HG03159 (cell line): ENCODE results near the gene OXCT2.

Experiments used
- ATAC-seq: cut with Tn5 transposase; IDR thresholded peaks from one replicate; pipeline ENCODE4 v1.9.1; 2021; ENCODE audit warnings: mild to moderate bottlenecking, moderate library complexity; ENCODE audit not compliant: unreplicated experiment

OXCT2 gene

DNA sequence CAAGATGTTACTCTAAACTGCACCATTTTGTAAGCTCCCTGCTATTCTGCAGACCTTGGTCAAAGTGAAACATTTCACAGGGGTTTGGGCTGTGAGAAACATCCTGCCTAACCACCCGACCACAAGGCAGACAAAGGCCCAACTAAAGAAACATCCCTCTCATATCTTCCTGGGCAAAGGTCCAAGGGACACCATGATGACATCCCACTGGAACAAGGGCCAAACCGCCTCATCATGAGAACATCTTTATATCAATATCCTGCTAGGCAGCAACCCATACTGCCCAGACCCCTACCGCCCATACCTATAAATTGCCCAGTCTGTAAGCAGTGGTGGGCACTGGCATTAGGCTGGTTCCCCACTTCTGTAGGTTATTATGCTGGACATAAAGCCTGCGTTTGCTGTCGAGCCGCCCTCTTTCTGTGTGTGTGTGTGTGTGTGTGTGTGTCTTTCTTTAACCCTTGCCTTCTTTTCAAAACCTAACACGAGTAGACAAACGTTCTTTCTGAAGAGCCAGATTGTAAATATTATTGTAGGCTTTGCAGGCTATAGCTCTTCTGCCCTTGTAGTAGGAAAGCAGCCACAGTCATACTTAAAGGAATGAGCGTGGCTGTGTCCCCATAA, 33.5 kb downstream of the OXCT2 start:
- ATAC-seq, result no peak

DNA sequence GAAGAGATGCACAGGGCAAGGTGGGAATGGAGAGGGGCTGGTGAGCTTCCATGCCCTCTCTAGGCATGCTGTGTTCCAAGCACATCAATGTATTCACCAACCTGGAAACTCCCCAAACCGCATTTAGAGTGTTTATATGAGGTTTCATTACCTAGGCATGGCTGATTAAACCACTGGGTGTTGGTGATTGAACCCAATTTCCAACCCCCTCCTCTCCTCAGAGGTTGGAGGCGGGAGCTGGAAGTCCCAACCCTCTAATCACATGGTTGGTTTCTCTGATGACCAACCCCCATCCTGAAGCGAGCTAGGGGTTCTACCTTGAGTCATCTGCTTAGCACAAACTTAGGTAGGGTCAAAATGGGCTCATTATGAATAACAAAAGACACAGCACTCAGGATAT, 35.4 kb downstream of the OXCT2 start:
- no peak for ATAC-seq

DNA sequence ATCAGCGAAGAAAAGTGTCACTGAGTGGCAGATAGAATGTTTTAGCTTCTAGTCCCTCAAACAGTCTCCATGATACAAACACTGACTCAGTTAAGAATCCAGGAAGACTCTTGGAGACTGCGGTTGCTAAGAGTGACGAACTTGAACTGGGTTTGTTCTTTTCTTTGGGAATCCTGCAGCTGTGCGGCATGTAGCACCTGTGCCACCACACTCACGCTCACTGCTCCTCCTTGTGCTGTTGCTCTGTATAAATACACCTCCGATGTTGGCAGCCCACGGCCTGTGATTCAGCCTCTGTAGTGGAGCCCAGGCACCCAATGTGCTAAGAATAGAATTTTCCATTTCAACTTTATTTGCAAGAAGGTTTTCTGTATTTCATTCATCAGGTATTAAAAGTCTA, 38.0 kb downstream of the OXCT2 start:
- no peak for ATAC-seq

DNA sequence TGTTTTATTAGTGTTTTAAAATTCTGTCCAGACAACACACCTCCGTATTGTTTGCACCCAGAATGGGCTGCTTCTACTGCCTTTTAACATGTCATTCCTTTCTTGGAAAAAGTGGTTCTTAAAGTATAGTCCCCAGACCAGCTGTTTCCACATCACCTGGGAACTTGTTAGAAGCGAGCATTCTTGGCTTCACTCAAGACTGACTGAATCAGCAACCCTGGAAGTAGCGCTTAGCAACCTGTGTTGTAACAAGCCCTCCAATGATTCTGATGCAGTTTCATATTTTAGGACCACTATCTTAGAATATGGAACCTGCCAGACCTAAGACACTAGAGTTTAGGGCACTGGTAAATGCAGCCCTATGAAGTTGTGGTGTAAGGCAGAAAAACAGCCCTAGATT, 38.4 kb downstream of the OXCT2 start:
- no peak for ATAC-seq

DNA sequence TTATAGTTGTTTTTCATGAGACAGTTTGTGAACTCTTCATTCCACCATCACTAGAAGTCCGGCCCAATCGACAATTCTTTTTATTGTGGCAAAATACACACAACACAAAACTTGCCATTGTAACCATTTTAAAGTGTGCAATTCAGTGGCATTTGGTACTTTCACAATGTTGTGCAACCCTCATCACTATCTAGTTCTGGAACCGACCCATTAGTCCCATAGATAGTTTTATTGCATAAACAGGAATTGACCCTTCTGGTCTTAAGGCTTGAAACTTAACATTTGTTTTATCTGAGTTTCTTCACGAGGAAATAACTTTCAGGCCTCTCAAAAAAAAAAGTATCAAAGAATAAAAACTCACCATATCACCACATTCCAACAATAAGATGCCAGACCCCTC, 41.3 kb downstream of the OXCT2 start:
- ATAC-seq, result no peak

DNA sequence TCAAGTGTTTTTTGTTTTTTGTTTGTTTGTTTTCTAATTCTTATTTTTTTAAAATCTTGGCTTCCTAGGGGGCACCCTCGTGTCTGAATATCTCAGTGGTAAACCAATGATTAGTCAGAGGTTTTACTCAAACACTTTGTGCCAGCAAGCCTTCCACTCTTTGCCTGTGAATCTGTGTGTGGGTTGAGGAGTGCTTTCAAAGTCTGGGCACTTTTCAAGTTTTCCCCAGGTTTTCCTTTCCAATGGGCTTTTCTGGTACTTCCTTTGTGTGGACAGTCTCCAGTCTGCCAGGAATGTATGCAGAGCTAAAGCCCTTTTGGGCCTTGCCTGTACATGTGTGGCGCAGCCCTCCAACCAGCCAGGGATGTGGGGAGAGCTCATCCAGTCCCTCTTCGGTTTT, 42.1 kb downstream of the OXCT2 start:
- no peak for ATAC-seq

DNA sequence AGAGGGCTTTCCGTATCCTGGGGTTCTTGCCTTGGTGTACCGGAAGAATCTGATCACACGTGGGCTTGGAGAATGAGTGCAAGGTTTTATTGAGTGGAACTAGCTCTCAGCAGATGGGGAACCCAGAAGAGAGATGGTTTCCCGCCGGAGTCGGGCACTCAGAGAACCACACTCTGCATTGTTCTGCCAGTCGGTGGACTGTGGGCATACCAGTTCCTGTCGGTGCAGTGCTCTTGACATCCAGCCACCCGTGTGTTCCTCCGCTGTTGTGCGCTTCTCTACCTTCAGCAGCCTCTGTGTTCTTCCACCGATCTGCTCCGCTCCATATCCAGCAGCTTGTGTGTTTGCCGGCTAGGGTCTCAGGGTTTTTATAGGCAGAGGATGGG, 43.2 kb downstream of the OXCT2 start:
- ATAC-seq, result no peak

DNA sequence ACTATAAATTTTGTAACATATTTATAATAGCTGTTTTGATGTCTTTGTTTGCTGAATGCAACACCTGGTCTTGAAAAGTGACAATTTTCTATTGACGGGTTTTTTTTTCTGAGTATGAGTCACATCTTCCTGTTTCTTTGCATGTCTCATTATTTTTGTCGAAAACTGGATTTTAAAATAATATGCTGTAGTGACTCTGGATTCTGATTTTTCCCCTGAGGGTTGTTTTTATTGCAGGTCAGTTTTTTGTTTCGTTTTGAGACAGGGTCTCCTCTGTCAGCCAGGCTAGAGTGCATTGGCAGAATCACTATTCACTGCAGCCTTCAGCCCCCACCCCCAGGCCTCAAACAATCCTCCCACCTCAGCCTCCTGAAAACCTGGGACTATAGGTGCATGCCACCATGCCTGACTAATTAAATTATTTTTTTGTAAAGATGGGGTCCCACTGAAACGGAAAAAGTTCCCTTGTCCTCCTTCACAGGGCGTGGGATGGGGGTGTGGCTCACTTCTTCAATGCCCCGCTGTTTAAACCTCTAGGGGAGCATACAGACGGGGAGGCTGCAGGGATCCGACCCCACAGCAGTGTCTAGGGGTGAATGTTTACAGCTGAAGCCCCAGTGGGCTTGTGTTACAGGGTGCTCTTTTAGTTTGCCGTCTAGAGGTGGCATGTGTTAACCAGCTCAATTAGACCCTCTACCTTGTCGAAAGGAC, 43.8 kb downstream of the OXCT2 start:
- no peak for ATAC-seq

DNA sequence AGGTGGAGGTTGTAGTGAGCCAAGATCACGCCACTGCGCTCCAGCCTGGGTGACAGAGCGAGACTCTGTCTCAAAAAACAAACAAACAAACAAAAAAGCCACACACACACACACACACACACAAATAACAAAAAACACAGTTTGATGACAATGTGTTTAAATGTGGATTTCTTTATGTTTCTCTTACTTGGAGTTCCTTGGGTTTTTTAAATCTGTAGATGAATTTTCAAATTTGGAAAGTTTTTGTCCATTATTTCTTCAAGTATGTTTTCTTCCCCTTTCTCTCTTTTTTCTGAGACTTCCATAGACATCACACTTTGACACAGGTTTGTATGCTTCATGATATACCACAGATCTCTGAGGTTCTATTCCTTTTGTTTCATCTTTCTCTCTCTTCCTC, 44.5 kb downstream of the OXCT2 start:
- no peak for ATAC-seq

DNA sequence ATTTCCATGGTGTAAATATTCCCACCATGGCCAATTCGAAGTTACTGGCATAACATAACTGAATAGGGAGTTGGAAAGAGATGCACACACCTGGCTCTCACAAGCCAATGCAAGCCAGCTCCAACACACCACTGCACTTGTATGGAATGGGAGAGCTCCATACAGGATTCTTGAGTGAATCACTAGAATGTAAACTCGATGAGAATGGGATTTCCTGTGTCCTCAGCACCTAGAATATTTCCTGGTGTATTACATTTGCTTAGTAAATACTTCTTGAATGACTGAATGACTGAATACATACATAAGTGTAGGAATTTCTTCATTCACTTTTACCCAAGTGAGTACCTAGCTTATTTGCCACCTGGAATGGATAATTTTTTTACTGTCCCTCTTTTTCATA, 48.7 kb downstream of the OXCT2 start:
- ATAC-seq, result no peak

DNA sequence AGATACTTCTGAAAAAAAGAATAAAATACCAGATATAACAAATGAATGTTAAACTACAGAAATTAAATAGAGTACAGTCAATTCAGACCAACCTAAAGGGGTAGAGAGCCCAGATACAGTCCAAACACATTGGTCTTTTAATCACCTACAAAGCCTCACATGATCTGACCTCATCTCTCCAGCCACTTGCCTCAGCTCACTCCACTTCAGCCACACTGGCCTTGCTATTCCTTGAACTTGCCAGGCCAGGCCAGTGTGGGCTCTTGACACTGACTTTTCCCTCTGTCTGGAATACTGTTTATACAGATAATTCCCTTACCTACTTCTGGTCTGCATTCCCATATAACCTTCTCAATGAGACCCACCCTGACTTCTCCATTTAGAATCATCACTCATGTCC, 49.5 kb downstream of the OXCT2 start:
- no peak for ATAC-seq

DNA sequence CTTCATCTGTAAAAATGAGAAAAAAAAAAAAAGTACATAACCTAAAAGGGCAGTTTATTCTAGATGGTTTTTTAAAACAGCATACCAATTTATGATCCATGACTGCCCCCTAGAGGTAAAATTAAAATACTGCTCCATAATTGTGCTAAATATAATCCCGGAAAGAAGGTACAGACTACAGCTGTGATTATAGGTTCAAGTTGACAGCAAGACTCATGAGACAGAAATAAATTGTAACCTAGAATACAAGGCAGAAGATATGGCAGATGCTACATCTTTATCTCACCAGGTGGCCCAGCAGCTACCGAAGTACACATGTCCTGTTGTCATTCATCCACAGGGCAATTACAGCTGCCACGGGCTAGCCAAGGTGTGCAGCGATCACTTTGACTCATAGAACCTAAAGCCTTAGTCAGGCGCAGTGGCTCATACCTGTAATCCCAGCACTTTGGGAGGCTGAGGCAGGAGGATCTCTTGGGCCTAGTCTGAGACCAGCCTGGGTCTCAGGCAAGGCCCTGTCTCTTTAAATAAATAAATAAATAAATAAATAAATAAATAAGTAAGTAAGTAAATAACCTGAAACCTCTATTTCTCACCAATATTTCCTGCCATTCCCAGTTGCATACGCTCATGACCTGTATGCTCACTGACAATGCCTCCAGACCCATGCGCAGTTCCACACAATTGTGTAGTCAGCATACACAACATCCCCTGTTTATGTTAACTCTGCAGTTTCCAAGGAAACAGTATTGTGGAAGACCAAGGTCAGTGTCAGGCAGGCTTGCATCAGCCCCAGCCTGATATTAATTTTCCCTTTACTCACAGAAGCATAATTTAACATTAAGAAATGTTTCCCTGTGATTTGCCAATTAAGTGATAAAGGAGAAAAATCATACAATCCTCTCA, 50.8 kb downstream of the OXCT2 start:
- no peak for ATAC-seq
